ENCODE results near the gene ELN.

ELN gene

DNA sequence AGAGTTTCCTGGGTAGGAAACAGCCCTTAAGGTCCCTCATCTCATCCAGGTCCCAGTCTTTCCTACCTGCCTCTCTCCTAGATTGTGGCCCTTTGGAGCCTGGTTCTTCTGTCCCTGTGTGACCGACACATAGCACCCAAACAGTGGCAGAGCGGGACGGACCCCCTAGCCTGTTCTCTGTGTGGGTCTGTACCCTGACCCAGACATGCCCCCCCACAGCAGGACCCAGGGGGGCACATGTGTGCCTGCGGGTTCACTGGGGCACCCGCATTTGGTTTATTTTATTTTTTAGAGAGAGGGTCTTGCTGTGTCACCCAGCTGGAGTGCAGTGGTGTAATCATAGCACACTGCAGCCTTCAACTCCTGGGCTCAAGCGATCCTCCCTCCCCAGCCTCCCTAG, 67.2 kb downstream of the ELN start:
- DNase-seq (ENCODE audit: low read depth) = no peak

DNA sequence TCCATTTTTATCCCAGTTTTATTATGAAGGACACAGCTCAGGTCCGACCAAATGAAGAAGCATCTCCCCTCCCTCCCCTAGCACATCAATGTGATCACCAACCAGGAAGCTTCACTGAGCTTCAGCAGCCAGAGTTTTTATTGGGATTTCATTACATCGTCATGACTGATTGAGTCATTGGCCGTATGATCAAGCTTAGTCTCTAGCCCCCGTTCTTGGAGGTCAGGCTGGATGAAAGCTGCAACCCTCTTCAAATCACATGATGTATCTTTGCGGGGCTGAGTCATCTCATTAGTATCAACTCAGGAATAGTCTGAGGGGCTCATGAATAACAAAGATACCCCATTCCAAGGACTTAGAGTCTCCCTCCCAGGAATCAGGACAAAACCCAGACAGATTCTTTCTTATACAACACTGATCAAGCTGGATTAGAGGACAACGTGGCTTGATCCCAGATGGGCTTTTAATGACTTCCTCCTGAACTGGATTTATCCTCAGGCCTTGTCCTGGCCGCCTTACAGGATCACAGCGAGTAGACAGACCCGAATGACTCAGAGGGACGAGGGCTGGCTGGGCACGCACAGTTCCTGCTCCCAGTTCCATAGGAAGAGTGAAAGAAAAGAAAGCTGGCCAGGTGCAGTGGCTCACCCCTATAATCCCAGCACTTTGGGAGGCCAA, 70.1 kb downstream of the ELN start:
- DNase-seq (ENCODE audit: low read depth) = no peak

DNA sequence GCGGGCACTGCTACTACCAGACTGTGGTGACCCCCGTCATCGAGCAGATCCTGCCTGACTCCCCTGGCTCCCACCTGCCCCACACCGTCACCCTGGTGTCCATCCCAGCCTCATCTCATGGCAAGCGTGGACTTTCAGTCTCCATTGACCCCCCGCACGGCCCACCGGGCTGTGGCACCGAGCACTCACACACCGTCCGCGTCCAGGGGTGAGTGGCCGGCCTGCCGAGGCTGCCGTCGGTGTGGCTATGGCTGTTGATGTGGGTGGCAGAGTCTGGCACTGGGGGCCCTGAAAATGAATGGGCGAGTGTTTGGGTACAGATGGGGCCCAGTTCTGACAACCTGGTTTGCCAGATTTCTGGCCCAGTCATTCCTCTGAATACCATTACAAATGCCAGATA, 71.1 kb downstream of the ELN start:
- DNase-seq (ENCODE audit: low read depth) = no peak

DNA sequence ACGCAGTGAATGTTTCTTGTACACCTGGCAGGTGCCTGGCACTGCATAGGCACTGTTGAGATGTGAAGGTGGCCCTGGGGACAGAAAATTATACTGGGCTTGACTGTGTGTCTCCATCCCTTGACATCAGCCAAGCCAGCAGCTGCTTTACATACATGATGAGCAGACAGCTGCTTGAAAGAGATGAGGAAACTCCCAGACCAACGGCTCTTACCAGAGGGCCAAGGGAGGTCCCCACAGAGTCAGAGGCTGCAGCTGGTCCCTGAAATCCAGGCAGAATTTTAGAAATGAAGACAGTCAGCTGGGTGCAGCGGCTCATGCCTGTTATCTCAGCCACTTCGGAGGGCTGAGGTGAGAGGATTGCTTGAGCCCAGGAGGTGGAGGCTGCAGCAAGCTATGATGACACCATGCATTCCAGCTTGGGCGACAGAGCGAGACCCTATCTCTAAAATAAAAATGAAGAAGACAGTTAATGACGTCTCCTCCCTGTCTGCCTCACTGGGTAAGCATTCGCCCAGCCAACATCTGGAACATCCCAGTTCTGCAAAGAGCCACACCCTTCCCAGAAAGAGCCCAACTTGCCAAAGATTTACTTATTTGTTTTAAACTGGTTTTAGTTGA, 73.2 kb downstream of the ELN start:
- DNase-seq (ENCODE audit: low read depth) = no peak

DNA sequence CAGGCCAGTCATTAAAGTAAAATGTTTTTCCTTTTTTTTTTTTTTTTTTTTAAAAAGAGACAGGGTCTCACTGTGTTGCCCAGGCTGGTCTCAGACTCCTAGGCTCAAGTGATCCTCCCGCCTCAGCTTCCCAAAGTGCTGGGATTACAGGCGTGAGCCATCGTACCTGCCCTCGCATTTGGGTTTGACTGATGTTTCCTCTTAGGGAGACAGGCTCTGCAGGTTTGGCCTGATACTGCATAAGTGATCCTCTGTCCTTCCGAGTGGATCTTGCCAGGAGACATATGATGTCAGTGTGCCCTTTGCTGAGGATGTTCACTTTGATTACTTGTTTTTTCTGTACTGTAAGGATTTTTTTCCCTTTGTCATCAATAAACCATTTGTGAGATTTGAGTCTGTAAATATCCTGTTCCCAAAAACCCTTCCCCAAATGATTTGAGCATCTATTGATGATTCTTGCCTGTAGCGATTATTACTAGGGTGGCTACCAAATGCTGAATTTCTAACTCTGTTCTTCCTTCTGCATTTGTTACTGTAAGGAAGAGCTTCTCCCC, 75.3 kb downstream of the ELN start:
- DNase-seq (ENCODE audit: low read depth) = no peak

- no peak for DNase-seq (ENCODE audit: low read depth)
Observed at GRCh38 chr7:74104702-74105101, 76.7 kb downstream of the ELN start.

DNA sequence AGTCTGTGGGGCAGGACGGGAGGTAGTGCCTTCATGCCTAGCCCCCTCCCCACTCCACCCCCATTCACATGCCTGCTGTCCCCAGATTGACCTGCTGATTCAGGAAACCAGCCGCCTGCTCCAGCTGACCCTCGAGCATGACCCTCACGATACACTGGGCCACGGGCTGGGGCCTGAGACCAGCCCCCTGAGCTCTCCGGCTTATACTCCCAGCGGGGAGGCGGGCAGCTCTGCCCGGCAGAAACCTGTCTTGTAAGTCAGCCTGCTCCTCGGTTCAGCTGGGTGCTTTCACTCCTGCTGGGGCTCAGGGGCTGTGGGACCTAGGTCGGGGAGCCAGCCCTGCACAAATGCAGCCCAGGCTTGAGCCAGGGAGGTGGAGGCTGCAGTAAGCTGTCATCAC, 78.0 kb downstream of the ELN start:
- DNase-seq (ENCODE audit: low read depth) = no peak

GRCh38 chr7:74106846-74107245, 78.9 kb downstream of the ELN start:
- no peak for DNase-seq (ENCODE audit: low read depth)

DNA sequence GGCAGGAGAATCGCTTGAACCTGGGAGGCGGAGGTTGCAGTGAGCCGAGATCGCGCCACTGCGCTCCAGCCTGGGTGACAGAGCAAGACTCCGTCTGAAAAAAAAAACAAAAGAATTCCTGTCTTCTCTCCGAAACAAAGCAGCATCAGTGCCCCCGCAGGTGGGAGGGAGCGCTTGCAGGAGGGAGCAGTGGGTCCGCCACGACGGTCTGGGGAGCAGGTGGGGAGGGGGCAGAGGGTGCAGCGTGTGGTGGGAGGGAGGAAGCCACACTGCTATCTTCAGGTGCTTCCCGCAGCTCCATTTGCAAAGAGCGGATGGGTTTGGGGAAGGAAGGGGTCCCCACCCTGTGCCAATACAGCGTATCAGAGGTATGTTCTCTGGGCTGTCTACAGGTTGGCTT, 87.4 kb downstream of the ELN start:
- DNase-seq (ENCODE audit: low read depth) = no peak

GRCh38 chr7:74116356-74116755, 88.4 kb downstream of the ELN start:
- no peak for DNase-seq (ENCODE audit: low read depth)

Data from activated T-helper 9 cell treated with anti-CD3 and anti-CD28 coated beads, Interleukin-2, amount 50 U/mL, for 16 hours (primary cell).